ENCODE results near the gene RHOF.
"Not testable (repeated sequence)": the region's sequence is repeated elsewhere in the genome, so short reads cannot be mapped to it uniquely, and the experiment has no call there.

Gene RHOF

GRCh38 chr12:121773011-121773777 is 20.3 kb downstream of the RHOF start:
- DNase-seq = peak; percentile 54

GRCh38 chr12:121770813-121771625 is 22.5 kb downstream of the RHOF start:
- DNase-seq = no peak

DNA sequence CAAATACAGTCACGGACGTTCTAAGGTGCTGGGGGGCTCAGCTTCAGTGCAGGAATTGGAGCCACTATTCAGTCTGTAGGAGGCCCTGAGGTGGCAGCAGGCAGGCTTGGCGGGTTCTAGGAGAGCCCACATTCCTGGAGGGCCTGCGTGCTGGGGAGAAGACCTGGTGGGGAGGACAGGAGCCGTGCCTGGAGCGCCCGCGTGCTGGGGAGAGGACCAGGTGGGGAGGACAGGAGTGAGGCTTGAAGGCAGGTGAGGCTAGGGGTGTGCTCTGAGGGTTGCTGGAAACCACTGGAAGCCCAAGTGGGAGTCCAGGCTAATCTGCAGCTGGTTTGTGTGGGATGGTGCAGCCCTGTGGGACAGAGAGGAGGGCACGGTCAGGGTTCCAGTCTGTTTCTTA is 23.1 kb downstream of the RHOF start:
- no peak for DNase-seq

- DNase-seq = no peak
Observed at GRCh38 chr12:121769831-121770301, 23.6 kb downstream of the RHOF start.

DNA sequence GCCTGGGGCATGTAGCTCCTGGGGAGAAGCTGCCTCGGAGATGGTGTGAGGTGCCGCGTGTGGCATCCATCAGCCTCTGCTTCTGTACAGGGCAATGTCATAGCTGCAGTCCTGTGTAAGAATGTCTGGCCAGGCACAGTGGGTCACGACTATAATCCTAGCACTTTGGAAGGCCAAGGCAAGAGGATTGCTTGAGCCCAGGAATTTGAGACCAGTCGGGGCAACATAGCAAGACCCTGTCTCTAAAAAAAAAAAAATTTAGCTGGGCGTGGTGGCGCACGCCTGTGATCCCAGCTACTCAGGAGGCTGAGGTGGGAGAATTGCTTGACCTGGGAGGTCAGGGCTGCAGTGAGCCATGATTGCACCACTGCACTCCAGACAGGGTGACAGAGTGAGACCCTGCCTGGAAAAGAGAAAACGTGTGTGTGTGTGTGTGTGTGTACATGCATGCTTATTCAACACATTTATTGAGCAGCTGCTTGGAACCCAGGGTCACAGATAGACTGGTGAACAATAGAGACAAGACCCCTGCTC is 24.1 kb downstream of the RHOF start:
- no peak for DNase-seq

DNA sequence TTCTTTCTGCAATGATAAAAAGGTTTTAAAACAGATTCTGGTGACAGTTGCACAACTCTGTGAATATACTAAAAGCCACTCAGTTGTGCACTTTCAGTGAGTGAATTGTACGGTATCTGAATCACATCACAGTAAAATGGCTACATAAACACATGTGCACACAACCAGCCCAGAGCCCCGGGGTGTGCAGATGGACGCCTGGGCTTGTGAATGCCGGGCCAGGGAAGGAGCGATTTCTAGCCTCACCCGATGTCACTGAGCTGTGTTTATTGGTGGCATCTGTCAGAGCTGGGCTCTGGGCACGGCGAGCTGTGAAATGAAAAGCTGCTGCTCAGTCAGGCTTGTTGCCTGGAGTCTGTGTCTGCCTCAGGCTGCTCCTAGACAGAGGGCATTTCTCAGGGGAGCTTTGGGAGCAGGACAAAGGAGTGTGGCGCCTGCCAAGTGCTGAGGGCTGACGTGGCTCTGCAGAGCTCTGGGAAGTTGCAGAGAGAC is 25.9 kb downstream of the RHOF start:
- no peak for DNase-seq

GRCh38 chr12:121766290-121767039 is 27.0 kb downstream of the RHOF start:
- no peak for DNase-seq

GRCh38 chr12:121765573-121765972 is 27.9 kb downstream of the RHOF start:
- no peak for DNase-seq

DNA sequence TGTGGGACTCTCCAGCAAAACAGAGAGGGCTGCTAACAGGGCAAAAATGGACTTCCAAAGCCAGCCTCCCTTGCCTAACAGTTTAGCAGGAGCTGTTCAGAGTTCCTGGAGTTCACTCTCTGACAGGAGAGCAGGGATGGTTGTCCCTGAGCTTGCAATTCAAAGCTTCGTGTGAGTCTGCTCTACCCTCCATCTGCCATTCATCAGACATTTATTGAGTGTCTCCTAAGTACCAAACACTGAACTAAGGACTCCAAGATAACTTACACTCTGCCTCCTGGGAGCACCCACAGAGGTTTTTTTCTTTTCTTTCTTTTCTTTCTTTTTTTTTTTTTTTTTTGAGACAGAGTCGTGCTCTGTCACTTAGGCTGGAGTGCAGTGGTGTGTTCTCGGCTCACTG is 28.7 kb downstream of the RHOF start:
- DNase-seq = no peak

- no peak for DNase-seq
Observed at GRCh38 chr12:121762269-121762668, 31.2 kb downstream of the RHOF start.

DNA sequence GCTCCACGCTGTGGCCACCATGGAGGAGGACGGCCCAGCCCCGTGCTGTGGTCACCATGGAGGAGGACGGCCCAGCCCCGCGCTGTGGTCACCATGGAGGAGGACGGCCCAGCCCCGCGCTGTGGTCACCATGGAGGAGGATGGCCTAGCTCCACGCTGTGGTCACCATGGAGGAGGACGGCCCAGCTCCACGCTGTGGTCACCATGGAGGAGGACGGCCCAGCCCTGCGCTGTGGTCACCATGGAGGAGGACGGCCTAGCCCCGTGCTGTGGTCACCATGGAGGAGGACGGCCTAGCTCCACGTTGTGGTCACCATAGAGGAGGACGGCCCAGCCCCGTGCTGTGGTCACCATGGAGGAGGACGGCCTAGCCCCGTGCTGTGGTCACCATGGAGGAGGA is 35.0 kb downstream of the RHOF start:
- DNase-seq = not testable (repeated sequence)

GRCh38 chr12:121755591-121755990 is 37.9 kb downstream of the RHOF start:
- DNase-seq = no peak

GRCh38 chr12:121754836-121755235 is 38.7 kb downstream of the RHOF start:
- no peak for DNase-seq

GRCh38 chr12:121753844-121754264 is 39.6 kb downstream of the RHOF start:
- no peak for DNase-seq

GRCh38 chr12:121751749-121752351 is 41.6 kb downstream of the RHOF start:
- no peak for DNase-seq

DNA sequence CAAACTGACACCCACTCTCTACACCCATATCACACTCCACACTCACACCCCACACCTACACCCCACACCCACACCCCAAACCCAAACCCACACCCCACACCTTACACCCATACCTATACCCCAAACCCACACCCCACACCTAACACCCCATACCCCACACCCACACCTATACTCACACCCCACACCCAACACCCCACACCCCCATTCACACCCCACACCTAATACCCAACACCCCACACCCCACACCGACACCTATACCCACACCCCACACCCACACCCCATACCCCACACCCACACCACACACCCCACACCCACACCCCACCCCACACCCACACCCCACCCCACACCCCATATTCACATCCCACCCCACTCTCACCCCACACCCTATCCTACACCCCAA is 42.5 kb downstream of the RHOF start:
- DNase-seq = no peak

DNA sequence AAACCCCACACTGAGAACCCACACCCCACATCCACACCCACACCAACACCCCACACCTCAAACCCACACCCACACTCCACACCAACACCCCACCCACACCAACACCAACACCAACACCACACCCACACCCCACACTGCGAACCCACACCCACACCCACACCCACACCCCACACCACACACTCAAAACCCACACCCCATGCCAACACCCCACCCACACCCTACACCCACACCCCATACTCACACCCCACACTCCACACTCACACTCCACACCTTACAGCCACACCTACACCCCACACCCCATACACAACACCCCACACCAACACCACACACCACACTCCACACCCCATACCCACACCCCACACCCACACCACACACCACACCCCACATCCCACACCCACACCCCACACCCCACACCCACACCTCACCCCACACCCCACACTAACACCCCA is 43.0 kb downstream of the RHOF start:
- DNase-seq = no peak

GRCh38 chr12:121749267-121749666 is 44.2 kb downstream of the RHOF start:
- DNase-seq = no peak

DNA sequence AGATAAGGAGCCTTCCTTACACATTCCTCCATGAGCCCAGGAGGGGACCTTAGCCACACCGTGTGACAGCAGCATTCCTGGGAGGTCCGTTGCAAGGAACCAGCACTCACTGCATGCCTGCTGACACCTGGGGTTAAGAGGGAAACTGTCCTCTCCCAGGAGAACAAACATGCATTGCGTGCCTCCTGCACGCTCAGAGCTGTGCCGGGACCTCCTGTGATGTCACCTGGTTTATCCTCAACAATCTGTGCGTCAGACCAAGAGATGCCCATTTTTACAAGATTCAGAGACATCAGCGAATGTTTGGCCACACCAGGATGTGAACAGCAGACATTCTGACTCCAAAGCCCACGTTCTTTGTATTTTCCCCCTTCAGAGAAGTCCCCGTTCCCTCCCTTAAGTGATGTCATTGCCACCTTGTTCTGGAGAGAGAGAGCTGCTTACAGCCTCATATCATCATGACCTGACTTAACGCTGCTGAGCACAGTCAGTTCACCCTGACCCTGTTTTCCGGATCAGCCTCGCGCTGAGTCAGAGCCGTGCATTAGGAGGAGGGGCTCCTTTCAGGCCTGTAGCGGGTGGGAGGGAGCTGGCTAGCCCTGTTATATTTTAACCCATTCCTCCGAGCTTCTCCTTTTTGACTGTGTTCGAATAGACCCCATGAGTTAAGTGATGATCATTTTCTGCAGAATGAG is 44.8 kb downstream of the RHOF start:
- DNase-seq = no peak

DNA sequence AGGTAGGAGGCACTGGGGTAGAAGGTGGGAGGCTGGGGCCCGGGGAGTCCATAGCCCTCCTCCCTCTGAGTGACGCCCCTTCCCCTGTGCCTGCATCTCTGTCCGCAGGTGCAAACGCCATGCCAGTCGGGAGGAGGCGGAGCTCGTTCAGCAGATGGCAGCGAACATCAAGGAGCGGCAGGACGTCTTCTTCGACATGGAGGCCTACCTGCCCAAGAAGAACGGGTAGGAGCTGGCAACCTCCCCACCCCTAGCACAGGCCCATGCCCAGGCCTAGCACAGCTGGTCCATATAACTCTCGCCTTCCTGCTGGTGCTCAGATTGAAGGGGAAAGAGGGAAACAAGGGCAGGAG is 45.3 kb downstream of the RHOF start:
- no peak for DNase-seq

DNA sequence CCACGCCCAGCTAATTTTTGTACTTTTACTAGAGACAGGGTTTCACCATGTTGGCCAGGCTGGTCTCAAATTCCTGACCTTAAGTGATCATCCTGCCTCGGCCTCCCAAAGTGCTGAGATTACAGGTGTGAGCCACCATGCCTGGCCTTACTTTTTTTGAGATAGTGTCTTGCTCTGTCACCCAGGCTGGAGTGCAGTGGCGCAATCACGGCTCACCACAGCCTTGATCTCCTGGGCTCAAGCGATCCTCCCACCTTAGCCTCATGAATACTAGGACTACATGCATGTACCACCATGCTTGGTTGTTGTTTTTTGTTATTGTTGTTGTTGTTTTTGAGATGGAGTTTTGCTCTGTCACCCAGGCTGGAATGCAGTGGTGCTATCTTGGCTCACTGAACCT is 47.9 kb downstream of the RHOF start:
- not testable (repeated sequence) for DNase-seq

- no peak for DNase-seq
Observed at GRCh38 chr12:121741743-121742142, 51.7 kb downstream of the RHOF start.
